ENCODE measurements around the gene SPRYD7.

DNA sequence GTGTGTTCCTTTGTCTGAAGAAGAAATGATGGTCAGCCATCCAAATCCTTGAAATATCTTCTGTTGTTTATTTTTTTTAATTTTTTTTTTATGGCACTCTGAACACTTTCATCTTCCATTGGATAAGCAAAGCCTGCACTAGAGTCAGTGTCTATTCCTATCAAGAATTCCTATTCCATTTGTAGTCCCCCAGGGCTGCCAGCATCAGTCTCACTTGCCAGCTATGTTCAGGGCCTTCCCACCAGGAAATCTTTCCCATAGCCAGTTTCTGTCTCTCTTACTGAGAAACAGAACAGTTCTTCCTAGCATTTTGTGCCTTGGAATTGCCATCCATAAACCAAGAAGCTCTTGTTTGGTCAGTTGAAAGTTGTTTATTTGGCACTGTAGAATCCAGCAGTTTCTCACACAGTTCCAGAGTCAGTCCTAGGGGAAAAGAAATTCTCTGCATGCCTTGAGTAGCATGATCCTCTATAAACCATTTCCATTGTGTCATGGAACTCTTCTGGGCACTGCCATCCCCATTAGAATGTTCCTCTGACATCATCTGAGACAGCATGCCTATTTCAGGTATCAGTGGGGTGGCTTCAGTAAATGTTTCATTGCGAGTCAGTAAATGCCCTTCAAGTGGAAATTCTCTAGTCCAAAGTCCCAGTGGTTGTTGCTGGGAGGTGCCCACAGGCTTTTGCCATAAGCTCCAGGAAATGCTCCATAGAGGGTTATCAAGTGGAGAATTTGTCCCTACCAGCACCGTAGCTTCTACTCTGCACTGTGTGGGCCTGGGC lies 18.7 kb upstream of the SPRYD7 start:
- TF ChIP-seq, protein P1, sequence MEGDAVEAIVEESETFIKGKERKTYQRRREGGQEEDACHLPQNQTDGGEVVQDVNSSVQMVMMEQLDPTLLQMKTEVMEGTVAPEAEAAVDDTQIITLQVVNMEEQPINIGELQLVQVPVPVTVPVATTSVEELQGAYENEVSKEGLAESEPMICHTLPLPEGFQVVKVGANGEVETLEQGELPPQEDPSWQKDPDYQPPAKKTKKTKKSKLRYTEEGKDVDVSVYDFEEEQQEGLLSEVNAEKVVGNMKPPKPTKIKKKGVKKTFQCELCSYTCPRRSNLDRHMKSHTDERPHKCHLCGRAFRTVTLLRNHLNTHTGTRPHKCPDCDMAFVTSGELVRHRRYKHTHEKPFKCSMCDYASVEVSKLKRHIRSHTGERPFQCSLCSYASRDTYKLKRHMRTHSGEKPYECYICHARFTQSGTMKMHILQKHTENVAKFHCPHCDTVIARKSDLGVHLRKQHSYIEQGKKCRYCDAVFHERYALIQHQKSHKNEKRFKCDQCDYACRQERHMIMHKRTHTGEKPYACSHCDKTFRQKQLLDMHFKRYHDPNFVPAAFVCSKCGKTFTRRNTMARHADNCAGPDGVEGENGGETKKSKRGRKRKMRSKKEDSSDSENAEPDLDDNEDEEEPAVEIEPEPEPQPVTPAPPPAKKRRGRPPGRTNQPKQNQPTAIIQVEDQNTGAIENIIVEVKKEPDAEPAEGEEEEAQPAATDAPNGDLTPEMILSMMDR (IDR thresholded peaks at IDR 0.05; ENCODE audit: borderline replicate concordance, extremely low read depth, low read length, poor library complexity, severe bottlenecking), result no peak
- TF ChIP-seq EZH2 (IDR thresholded peaks at IDR 0.05; ENCODE audit: borderline replicate concordance, low read depth, low read length, severe bottlenecking), result no peak
